Karpas-422 (cell line): ENCODE results near the gene USP17L15. TPM values are rescaled to one million over a fixed set of nuclear protein-coding genes. Genes with fewer than 3 reads are reported as not detected.
"Not testable (repeated sequence)": the region's sequence is repeated elsewhere in the genome, so short reads cannot be mapped to it uniquely, and the experiment has no call there.

Experiments used
- DNase-seq: peaks from one replicate; pipeline ENCODE4 v3.0.0-alpha.2; 2015
- H2AFZ ChIP-seq: fragments of 200-600 bp; sonication (generic); 2 replicates; pipeline ENCODE4 v1.6.1; 2014; ENCODE audit warnings: antibody characterized with exemption, low read length, mixed read lengths
- H3K27ac ChIP-seq: fragments of 200-600 bp; sonication (generic); 2 replicates; pipeline ENCODE4 v1.5.1; 2014; ENCODE audit warnings: mild to moderate bottlenecking, low read length, moderate library complexity
- H3K27me3 ChIP-seq: fragments of 200-600 bp; sonication (generic); 2 replicates; pipeline ENCODE4 v1.6.1; 2014; ENCODE audit warnings: low read length, mixed read lengths
- H3K36me3 ChIP-seq: fragments of 200-600 bp; sonication (generic); 2 replicates; pipeline ENCODE4 v1.6.1; 2014; ENCODE audit warnings: low read length, mixed read lengths; ENCODE audit not compliant: insufficient read depth
- H3K4me1 ChIP-seq: fragments of 200-600 bp; sonication (generic); 2 replicates; pipeline ENCODE4 v1.6.1; 2014; ENCODE audit warnings: mild to moderate bottlenecking, low read length, mixed read lengths
- H3K4me2 ChIP-seq: fragments of 200-600 bp; sonication (generic); 2 replicates; pipeline ENCODE4 v1.6.1; 2014; ENCODE audit warnings: low read length, low read depth, mild to moderate bottlenecking; ENCODE audit not compliant: poor library complexity, severe bottlenecking
- H3K4me3 ChIP-seq: fragments of 200-600 bp; sonication (generic); 2 replicates; pipeline ENCODE4 v1.5.1; 2014; ENCODE audit warnings: mild to moderate bottlenecking, antibody characterized with exemption, low read length, mixed read lengths
- H3K79me2 ChIP-seq: fragments of 200-600 bp; sonication (generic); 2 replicates; pipeline ENCODE4 v1.6.1; 2014; ENCODE audit warnings: mild to moderate bottlenecking, low read length, mixed read lengths
- H3K9ac ChIP-seq: fragments of 200-600 bp; sonication (generic); 2 replicates; pipeline ENCODE4 v1.6.0; 2014; ENCODE audit warnings: low read length
- H3K9me2 ChIP-seq: fragments of 200-600 bp; sonication (generic), shearing (Covaris generic); replicated peaks from 2 replicates; pipeline ENCODE4 v1.6.0; 2014; ENCODE audit warnings: mild to moderate bottlenecking, low read length, moderate library complexity; ENCODE audit not compliant: insufficient read depth
- H3K9me3 ChIP-seq: fragments of 300-700, 200-600 bp; sonication (generic); 2 replicates; pipeline ENCODE4 v1.6.1; 2014; ENCODE audit warnings: low read length, mixed read lengths
- H4K20me1 ChIP-seq: fragments of 200-600 bp; sonication (generic); 2 replicates; pipeline ENCODE4 v1.6.1; 2014; ENCODE audit warnings: mild to moderate bottlenecking, antibody characterized with exemption, low read length, low read depth; ENCODE audit not compliant: insufficient read depth
- total RNA-seq: library from RNA; depleted of rRNA; stranded (reverse); fragments of >200 nt; shearing (Covaris generic); gene quantifications from 2 replicates; pipeline ENCODE4 v1.2.3, GENCODE V29; 2014; ENCODE audit warnings: low replicate concordance; rRNA removed

The USP17L15 gene
- total RNA-seq, 1 experiment from 2014 or later: not detected

DNA sequence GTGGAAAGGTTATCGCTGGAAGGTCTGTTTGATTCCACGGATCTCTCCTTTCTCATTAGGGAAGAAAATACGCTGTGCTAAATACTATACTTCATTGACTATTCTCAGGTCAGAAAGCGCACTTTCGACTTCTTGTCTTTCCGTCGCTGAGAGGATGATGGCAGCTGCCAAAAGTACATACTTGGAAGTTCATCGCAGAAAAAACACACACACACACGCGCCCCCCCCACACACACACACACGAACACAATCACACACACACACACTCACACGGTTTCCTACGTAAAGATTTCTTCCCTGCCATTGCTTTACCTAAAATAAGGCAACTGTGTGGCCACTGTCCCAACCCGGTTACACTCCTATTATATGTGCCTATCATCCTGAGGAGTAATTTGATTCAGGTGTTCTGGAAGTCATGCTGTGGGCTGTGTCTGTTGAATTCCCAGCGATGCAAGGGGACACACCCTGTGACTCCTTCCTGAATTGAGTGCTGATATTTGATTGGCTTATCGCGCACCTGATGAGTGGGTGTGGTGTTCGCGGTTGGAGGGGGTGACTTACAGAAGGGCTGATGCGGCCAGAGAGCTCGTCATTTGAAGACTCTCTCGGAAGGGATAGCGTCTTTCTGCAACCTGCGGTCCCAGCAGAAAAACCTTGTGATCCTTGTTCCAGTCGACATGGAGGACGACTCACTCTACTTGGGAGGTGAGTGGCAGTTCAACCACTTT, 13.9 kb downstream of the USP17L15 start, which contains the start of gene USP17L18:
TSS of gene USP17L18 (plus strand) at position 678 of the 728 bp plus-strand sequence. CDS start at position 678, 0 bp downstream.
- DNase-seq: peak; percentile 35

DNA sequence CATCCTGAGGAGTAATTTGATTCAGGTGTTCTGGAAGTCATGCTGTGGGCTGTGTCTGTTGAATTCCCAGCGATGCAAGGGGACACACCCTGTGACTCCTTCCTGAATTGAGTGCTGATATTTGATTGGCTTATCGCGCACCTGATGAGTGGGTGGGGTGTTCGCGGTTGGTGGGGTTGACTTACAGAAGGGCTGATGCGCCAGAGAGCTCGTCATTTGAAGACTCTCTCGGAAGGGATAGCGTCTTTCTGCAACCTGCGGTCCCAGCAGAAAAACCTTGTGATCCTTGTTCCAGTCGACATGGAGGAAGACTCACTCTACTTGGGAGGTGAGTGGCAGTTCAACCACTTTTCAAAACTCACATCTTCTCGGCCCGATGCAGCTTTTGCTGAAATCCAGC, 18.9 kb downstream of the USP17L15 start, which contains the start of gene USP17L19:
TSS of gene USP17L19 (plus strand) at position 301 of the 400 bp plus-strand sequence. CDS start at position 301, 0 bp downstream.
- H3K27me3 ChIP-seq, H3K4me2 ChIP-seq, H3K27ac ChIP-seq, H3K4me3 ChIP-seq, H3K79me2 ChIP-seq, H3K9ac ChIP-seq, DNase-seq, H3K9me3 ChIP-seq, H4K20me1 ChIP-seq, H2AFZ ChIP-seq, H3K36me3 ChIP-seq, H3K4me1 ChIP-seq, H3K9me2 ChIP-seq: not testable (repeated sequence)

More for the DNA sequence above, 13.9 kb downstream of the USP17L15 start, which contains the start of gene USP17L18:
- not testable (repeated sequence) for H3K79me2 ChIP-seq, H2AFZ ChIP-seq, H3K4me3 ChIP-seq, H3K9me2 ChIP-seq, H4K20me1 ChIP-seq, H3K27ac ChIP-seq, H3K4me2 ChIP-seq, H3K36me3 ChIP-seq, H3K27me3 ChIP-seq, H3K4me1 ChIP-seq, H3K9me3 ChIP-seq, H3K9ac ChIP-seq

GRCh38 chr4:9257824-9258223, 23.6 kb downstream of the USP17L15 start, which contains the start of gene USP17L20:
USP17L20 (plus strand) TSS chr4:9258124; CDS start chr4:9258124, 0 bp downstream.
- H3K9me3 ChIP-seq, H3K9ac ChIP-seq, H3K4me3 ChIP-seq, H4K20me1 ChIP-seq, H3K27ac ChIP-seq, H3K27me3 ChIP-seq, DNase-seq, H3K36me3 ChIP-seq, H3K4me2 ChIP-seq, H3K4me1 ChIP-seq, H3K79me2 ChIP-seq, H2AFZ ChIP-seq, H3K9me2 ChIP-seq: not testable (repeated sequence)

- not testable (repeated sequence) for H3K27me3 ChIP-seq, H3K36me3 ChIP-seq, H3K4me1 ChIP-seq, H3K79me2 ChIP-seq, H2AFZ ChIP-seq, H3K9me2 ChIP-seq, H3K9me3 ChIP-seq, H3K4me2 ChIP-seq, H3K9ac ChIP-seq, H3K4me3 ChIP-seq, DNase-seq, H4K20me1 ChIP-seq, H3K27ac ChIP-seq
Measured at GRCh38 chr4:9262572-9262971, 28.4 kb downstream of the USP17L15 start, which contains the start of gene USP17L21. USP17L21 (plus strand) TSS chr4:9262872; CDS start chr4:9262872, 0 bp downstream.

- H3K9me2 ChIP-seq, H3K79me2 ChIP-seq, H3K36me3 ChIP-seq, H3K4me3 ChIP-seq, H3K27me3 ChIP-seq, H2AFZ ChIP-seq, DNase-seq, H3K4me1 ChIP-seq, H3K27ac ChIP-seq, H3K9me3 ChIP-seq, H3K9ac ChIP-seq, H3K4me2 ChIP-seq, H4K20me1 ChIP-seq: not testable (repeated sequence)
Measured at GRCh38 chr4:9267319-9267718, 33.1 kb downstream of the USP17L15 start, which contains the start of gene USP17L22. USP17L22 (plus strand) TSS chr4:9267619; CDS start chr4:9267619, 0 bp downstream.

- H3K27me3 ChIP-seq, H3K4me1 ChIP-seq, H3K9ac ChIP-seq, H2AFZ ChIP-seq, H3K9me2 ChIP-seq, H3K4me3 ChIP-seq, H3K27ac ChIP-seq, H3K79me2 ChIP-seq, H3K9me3 ChIP-seq, H4K20me1 ChIP-seq, DNase-seq, H3K36me3 ChIP-seq, H3K4me2 ChIP-seq: not testable (repeated sequence)
Measured at GRCh38 chr4:9271719-9272118, 37.5 kb downstream of the USP17L15 start.

Other genes starting within 250 kb of the USP17L15 start
- gene FAM90A26, start 64.0 kb upstream of the USP17L15 start, total RNA-seq: not detected in 2 replicates
- not detected in 2 replicates for gene USP17L10, start 23.7 kb upstream of the USP17L15 start, total RNA-seq
- not detected in 2 replicates for gene USP17L11, start 19.0 kb upstream of the USP17L15 start, total RNA-seq
- gene USP17L12, start 14.2 kb upstream of the USP17L15 start, total RNA-seq: not detected in 2 replicates
- not detected in 2 replicates for gene USP17L13, start 9.5 kb upstream of the USP17L15 start, total RNA-seq
- not detected in 2 replicates for gene USP17L17, start 9.5 kb downstream of the USP17L15 start, total RNA-seq
- gene USP17L18, start 14.2 kb downstream of the USP17L15 start, total RNA-seq: not detected in 2 replicates
- not detected in 2 replicates for gene USP17L19, start 19.0 kb downstream of the USP17L15 start, total RNA-seq
- gene USP17L20, start 23.7 kb downstream of the USP17L15 start, total RNA-seq: not detected in 2 replicates
- not detected in 2 replicates for gene USP17L21, start 28.5 kb downstream of the USP17L15 start, total RNA-seq
- not detected in 2 replicates for gene USP17L22, start 33.2 kb downstream of the USP17L15 start, total RNA-seq
- gene USP17L24, start 90.8 kb downstream of the USP17L15 start, total RNA-seq: not detected in 2 replicates
- not detected in 2 replicates for gene USP17L25, start 95.5 kb downstream of the USP17L15 start, total RNA-seq
- gene USP17L26, start 100.3 kb downstream of the USP17L15 start, total RNA-seq: not detected in 2 replicates
- gene USP17L5, start 105.0 kb downstream of the USP17L15 start, total RNA-seq: not detected in 2 replicates
- gene USP17L27, start 109.8 kb downstream of the USP17L15 start, total RNA-seq: not detected in 2 replicates
- gene USP17L28, start 114.5 kb downstream of the USP17L15 start, total RNA-seq: not detected in 2 replicates
- gene USP17L29, start 119.3 kb downstream of the USP17L15 start, total RNA-seq: not detected in 2 replicates
- gene USP17L30, start 128.7 kb downstream of the USP17L15 start, total RNA-seq: not detected in 2 replicates
- gene DEFB131A, start 210.0 kb downstream of the USP17L15 start, total RNA-seq: not detected in 2 replicates